K562 (cell line): ENCODE measurements around the gene ZNF285. TPM values are rescaled to one million over a fixed set of nuclear protein-coding genes. Genes with fewer than 3 reads are reported as not detected.

Experiments
- ATAC-seq: fragments of 200-7000 bp; cut with Tn5 transposase; 3 replicates; pipeline ENCODE4 v1.9.1; 2020; ENCODE audit warnings: moderate library complexity
- BruUV-seq: library from RNA; stranded (reverse); fragments of 400-500 nt; replicated peaks from 2 replicates; lab custom pipeline; 2021; lab: Mats Ljungman, UMichigan
- CTCF ChIA-PET: fragments of 300-600 bp; formaldehyde crosslinking; extraction: SDS; loops from one replicate; lab custom pipeline; 2021; ENCODE audit warnings: low intra/inter-chr PET ratio; lab: Yijun Ruan, JAX
- POLR2A ChIA-PET: fragments of 300-600, 350-650 bp; sonication (Branson Sonifier 250); formaldehyde crosslinking; extraction: SDS; loops from one replicate; lab custom pipeline; 2021; ENCODE audit warnings: antibody characterized with exemption, inconsistent platforms; lab: Yijun Ruan, JAX
- DNase-seq, 4 experiments: peaks; one replicate each; pipeline versions ENCODE4 v3.0.0 to v3.0.0-alpha.2; 2011 to 2018; ENCODE audit warnings: low spot score in 3 of 4, mixed read lengths in 3 of 4; ENCODE audit errors: extremely low read depth in 1 of 4
- FAIRE-seq: peaks from 2 replicates; lab custom pipeline; 2011; peaks lifted over from hg19 to GRCh38; lab: Jason Lieb, UNC
- H2AFZ ChIP-seq: 2 replicates; pipeline ENCODE4 v1.6.0; 2011; ENCODE audit warnings: low read depth, low read length, control low read depth, inconsistent platforms
- H3K27ac ChIP-seq: fragments of 200-600 bp; 3 replicates; pipeline ENCODE4 v1.8.0; 2011; ENCODE audit warnings: low read depth, mild to moderate bottlenecking, control low read depth, inconsistent platforms, low read length, moderate library complexity, mixed read lengths; ENCODE audit errors: extremely low read depth
- H3K27me3 ChIP-seq, 2 experiments: fragments of 300-600 bp in 1 of 2; 2 replicates in 1 of 2; 3 replicates in 1 of 2; pipeline versions ENCODE4 v1.6.0 to v1.8.0; 2011; ENCODE audit warnings: inconsistent platforms in 2 of 2, low read length in 2 of 2, mild to moderate bottlenecking in 1 of 2, mixed read lengths in 1 of 2, moderate library complexity in 1 of 2; ENCODE audit not compliant: control insufficient read depth in 2 of 2, insufficient read depth in 2 of 2
- H3K36me3 ChIP-seq: fragments of 300-600 bp; 3 replicates; pipeline ENCODE4 v1.8.0; 2011; ENCODE audit warnings: mild to moderate bottlenecking, low read length, inconsistent platforms; ENCODE audit not compliant: control insufficient read depth, insufficient read depth
- H3K4me1 ChIP-seq, 2 experiments: fragments of 200-600 bp in 1 of 2; replicated peaks in 1 of 2; 2 replicates in 1 of 2; 3 replicates in 1 of 2; pipeline versions ENCODE4 v1.5.1 to v1.8.0; 2011; ENCODE audit warnings: inconsistent platforms in 2 of 2, low read length in 2 of 2, mild to moderate bottlenecking in 1 of 2, mixed read lengths in 1 of 2, moderate library complexity in 1 of 2; ENCODE audit not compliant: control insufficient read depth in 2 of 2, insufficient read depth in 2 of 2
- H3K4me2 ChIP-seq: 2 replicates; pipeline ENCODE4 v1.6.1; 2011; ENCODE audit warnings: low read length, control low read depth, inconsistent platforms, mixed read lengths; ENCODE audit not compliant: insufficient read depth
- H3K4me3 ChIP-seq: fragments of 200-600 bp; sonication (generic), shearing (Covaris generic); 2 replicates; pipeline ENCODE4 v1.5.1; 2016; ENCODE audit warnings: control low read depth, inconsistent platforms
- H3K79me2 ChIP-seq: fragments of 200-600 bp; 3 replicates; pipeline ENCODE4 v1.8.0; 2011; ENCODE audit warnings: low read length, inconsistent platforms; ENCODE audit not compliant: control insufficient read depth, insufficient read depth
- H3K9ac ChIP-seq, 2 experiments: 2 replicates each; pipeline versions ENCODE4 v1.6.0 to v1.6.1; 2011; ENCODE audit warnings: low read depth in 2 of 2, low read length in 2 of 2, control low read depth in 1 of 2, inconsistent platforms in 1 of 2, mild to moderate bottlenecking in 1 of 2, mixed read lengths in 1 of 2; ENCODE audit not compliant: insufficient read depth in 1 of 2
- H3K9me1 ChIP-seq: one replicate; pipeline ENCODE4 v1.6.0; 2011; ENCODE audit warnings: inconsistent platforms, mild to moderate bottlenecking, low read length, moderate library complexity; ENCODE audit not compliant: control insufficient read depth, insufficient read depth
- H3K9me3 ChIP-seq: replicated peaks from 2 replicates; pipeline ENCODE4 v1.5.1; 2011; ENCODE audit warnings: low read depth, low read length, inconsistent platforms; ENCODE audit not compliant: control insufficient read depth, insufficient read depth
- H4K20me1 ChIP-seq: replicated peaks from 2 replicates; pipeline ENCODE4 v1.6.1; 2011; ENCODE audit warnings: low read length, inconsistent platforms, mixed read lengths; ENCODE audit not compliant: control insufficient read depth, insufficient read depth
- CGGBP1 ChIP-seq: fragments of 250-450 bp; sonication (Bioruptor Pico); IDR thresholded peaks from 2 replicates; pipeline ENCODE4 v1.9.0; 2021; ENCODE audit warnings: mild to moderate bottlenecking
- CREM ChIP-seq: IDR thresholded peaks from 2 replicates; pipeline ENCODE4 v1.6.1; 2014; ENCODE audit warnings: antibody characterized with exemption, low read depth
- CTCF ChIP-seq, 3 experiments: IDR thresholded peaks in 2 of 3; conservative IDR thresholded peaks in 1 of 3; 2 replicates each; pipeline ENCODE4 v1.5.1; 2011 to 2012; ENCODE audit warnings: low read length in 3 of 3, mild to moderate bottlenecking in 3 of 3, control low read depth in 2 of 3, improper control_type of control experiment in 1 of 3, inconsistent platforms in 1 of 3, low read depth in 1 of 3, mixed read lengths in 1 of 3, moderate library complexity in 1 of 3; ENCODE audit not compliant: insufficient read depth in 2 of 3
- EHMT2 ChIP-seq: fragments of 450-650 bp; IDR thresholded peaks from 2 replicates; pipeline ENCODE4 v1.6.1; 2018; ENCODE audit warnings: antibody characterized with exemption
- FOSL1 ChIP-seq: fragments of 200-800 bp; sonication (Bioruptor generic); conservative IDR thresholded peaks from 2 replicates; pipeline ENCODE4 v1.6.1; 2016; ENCODE audit warnings: missing genetic modification characterization, missing compliant biosample characterization
- FOXP1 ChIP-seq: sonication (generic); formaldehyde crosslinking; IDR thresholded peaks from 2 replicates; pipeline ENCODE4 v1.8.0; 2022; ENCODE audit warnings: mild to moderate bottlenecking, missing genetic modification reagents
- HES1 ChIP-seq: fragments of 450-650 bp; IDR thresholded peaks from 2 replicates; pipeline ENCODE4 v1.6.1; 2016; ENCODE audit warnings: low read depth, mild to moderate bottlenecking, moderate library complexity
- JUNB ChIP-seq: fragments of 450-650 bp; formaldehyde crosslinking; conservative IDR thresholded peaks from 2 replicates; pipeline ENCODE4 v1.4.0; 2020; ENCODE audit warnings: mild to moderate bottlenecking
- PHB2 ChIP-seq: fragments of 450-650 bp; IDR thresholded peaks from 2 replicates; pipeline ENCODE4 v1.6.1; 2017; ENCODE audit warnings: low read depth
- RHOXF2B ChIP-seq: fragments of 250-450 bp; sonication (Bioruptor Pico); conservative IDR thresholded peaks from 2 replicates; pipeline ENCODE4 v1.5.1; 2021
- SREBF1 ChIP-seq: fragments of 150-350 bp; IDR thresholded peaks from 2 replicates; pipeline ENCODE4 v1.6.1; 2014; ENCODE audit warnings: antibody characterized with exemption, low read depth, low read length, borderline replicate concordance
- TBP ChIP-seq: optimal IDR thresholded peaks from 2 replicates; pipeline ENCODE3; 2011; ENCODE audit warnings: low read depth, low read length, improper control_type of control experiment
- ZNF277 ChIP-seq: fragments of 250-450 bp; sonication (Bioruptor Pico); IDR thresholded peaks from 2 replicates; pipeline ENCODE4 v1.8.0; 2022; ENCODE audit warnings: inconsistent platforms, mild to moderate bottlenecking, moderate library complexity, borderline replicate concordance
- WGBS: fragments of 100-300 bp; shearing (Covaris generic); methylation state at CpG from one replicate; pipeline ENCODE4 v1.1.6; 2016; ENCODE audit warnings: low coverage, mixed read lengths; ENCODE audit not compliant: insufficient coverage; ENCODE audit errors: missing lambda C conversion rate; 5-methylcytosine and 5-hydroxymethylcytosine counted together
- in situ Hi-C: fragments of 300-500 bp; cut with MboI; formaldehyde crosslinking; loops from 4 replicates; pipeline ENCODE4 v1.15.0; 2018; ENCODE audit warnings: inconsistent platforms, mixed read lengths
- intact Hi-C: fragments of 100-400 bp; cut with micrococcal nuclease; formaldehyde crosslinking; loops from 2 replicates; pipeline ENCODE4 v1.14.2; 2022
- polyA plus RNA-seq, 8 experiments: library from polyadenylated mRNA; depleted of rRNA in 4 of 8; stranded (reverse) in 5 of 8; unstranded in 3 of 8; fragments of >200 nt; fragmentation: Nextera tagmentation in 2 of 8; fragmentation: Illumina TruSeq in 1 of 8; extraction: Ambion mirVana in 2 of 8; extraction: Trizol in 1 of 8; gene quantifications; 2 replicates each; pipeline versions ENCODE4 v1.2.1 to v1.2.3, GENCODE V29; 2011 to 2014; ENCODE audit warnings: inconsistent platforms in 1 of 8, missing spikeins in 1 of 8
- total RNA-seq, 7 experiments: library from RNA; depleted of rRNA in 6 of 7; stranded (reverse); fragments of >200 nt in 6 of 7; fragmentation: Illumina TruSeq in 2 of 7; extraction: Trizol in 2 of 7; gene quantifications; 2 replicates each; pipeline versions ENCODE4 v1.2.1 to v1.2.3, GENCODE V29; 2011 to 2021; ENCODE audit warnings: low replicate concordance in 1 of 7

Gene ZNF285
- total and polyA plus RNA-seq, 9 of the 15 experiments (the other 6 are each of a cell fraction or from before 2014, with no cell fraction given), result 0.14 to 1.1 (median 0.50) TPM

GRCh38 chr19:44371815-44372480, 29.5 kb downstream of the ZNF285 start:
- no peaks in the 10 kb centered on the region for H3K27me3 ChIP-seq
- H4K20me1 ChIP-seq, result no peaks in the 10 kb centered on the region
- no peaks in the 10 kb centered on the region for H3K4me1 ChIP-seq
- H2AFZ ChIP-seq, result peak overlapping the region; percentile 54; the same call in 1 of the 2 replicates
- H3K9ac ChIP-seq, result no peak overlapping the region
- peak overlapping the region; percentile 32; the same call in 1 of the 2 replicates for H3K4me2 ChIP-seq
- no peaks in the 10 kb centered on the region for H3K9me3 ChIP-seq
- H3K27ac ChIP-seq, result no peak overlapping the region
- H3K79me2 ChIP-seq, result no peaks in the 10 kb centered on the region
- ChIA-PET CTCF (no interaction called here), POLR2A (no interaction called here)
- no peak for FAIRE-seq
- no peaks in the 10 kb centered on the region for H3K9me1 ChIP-seq
- no peaks in the 10 kb centered on the region for H3K36me3 ChIP-seq
- no peak overlapping the region for H3K4me3 ChIP-seq
- in situ Hi-C loops, result no loop called here
- intact Hi-C loops, result no loop called here
- BruUV-seq, result no TSS peak
- under 1% methylated on average over 20 of the region's 20 CpGs for WGBS
- peak in 1 of 4 experiments; percentile 8 for DNase-seq
- no peak for ATAC-seq
- TF ChIP-seq HES1 (no peak), FOXP1 (CRISPR knock-in tag) (no peak), TBP (no peak), RHOXF2B (CRISPR knock-in tag) (no peak), CREM (0 out of 2 replicates have a peak, but pooled peaks have one; percentile 25), ZNF277 (CRISPR knock-in tag) (no peak), SREBF1 (no peak), PHB2 (no peak), JUNB (CRISPR knock-in tag) (no peak), CGGBP1 (CRISPR knock-in tag) (no peak), EHMT2 (no peak), CTCF (IDR thresholded peaks at IDR 0.05 in 2 of 3, conservative IDR thresholded peaks at IDR 0.05 in 1 of 3; ENCODE audit: insufficient read depth in 2 of 3, low read depth in 1 of 3, low read length in 3 of 3) (no peak), FOSL1 (tag) (0 out of 2 replicates have a peak, but pooled peaks have one; percentile 28)
